HG02759 (cell line): ENCODE measurements around the gene SEMG2.

Source experiments
- ATAC-seq: cut with Tn5 transposase; IDR thresholded peaks from one replicate; pipeline ENCODE4 v1.9.1; 2021; ENCODE audit warnings: mild to moderate bottlenecking, moderate library complexity; ENCODE audit not compliant: unreplicated experiment

Gene SEMG2, protein sequence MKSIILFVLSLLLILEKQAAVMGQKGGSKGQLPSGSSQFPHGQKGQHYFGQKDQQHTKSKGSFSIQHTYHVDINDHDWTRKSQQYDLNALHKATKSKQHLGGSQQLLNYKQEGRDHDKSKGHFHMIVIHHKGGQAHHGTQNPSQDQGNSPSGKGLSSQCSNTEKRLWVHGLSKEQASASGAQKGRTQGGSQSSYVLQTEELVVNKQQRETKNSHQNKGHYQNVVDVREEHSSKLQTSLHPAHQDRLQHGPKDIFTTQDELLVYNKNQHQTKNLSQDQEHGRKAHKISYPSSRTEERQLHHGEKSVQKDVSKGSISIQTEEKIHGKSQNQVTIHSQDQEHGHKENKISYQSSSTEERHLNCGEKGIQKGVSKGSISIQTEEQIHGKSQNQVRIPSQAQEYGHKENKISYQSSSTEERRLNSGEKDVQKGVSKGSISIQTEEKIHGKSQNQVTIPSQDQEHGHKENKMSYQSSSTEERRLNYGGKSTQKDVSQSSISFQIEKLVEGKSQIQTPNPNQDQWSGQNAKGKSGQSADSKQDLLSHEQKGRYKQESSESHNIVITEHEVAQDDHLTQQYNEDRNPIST

DNA sequence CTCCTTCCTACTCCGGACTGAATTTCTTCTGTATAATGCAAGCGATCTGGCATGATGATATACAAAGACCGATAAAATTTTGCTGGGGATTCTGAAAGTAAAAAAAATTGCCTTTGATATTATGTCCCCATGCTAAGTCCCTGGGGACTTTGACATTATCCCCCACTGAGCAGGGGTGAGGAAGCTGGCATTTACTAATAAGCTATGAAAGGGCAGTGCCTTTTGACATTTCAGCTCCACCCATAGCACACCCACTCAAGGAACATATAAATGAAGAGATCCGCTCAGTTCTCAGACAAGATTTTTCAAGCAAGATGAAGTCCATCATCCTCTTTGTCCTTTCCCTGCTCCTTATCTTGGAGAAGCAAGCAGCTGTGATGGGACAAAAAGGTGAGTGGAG lies at the start of gene SEMG2:
TSS of gene SEMG2 (plus strand) at position 298 of the 400 bp plus-strand sequence. CDS start at position 315, 17 bp downstream.
- ATAC-seq: no peak

DNA sequence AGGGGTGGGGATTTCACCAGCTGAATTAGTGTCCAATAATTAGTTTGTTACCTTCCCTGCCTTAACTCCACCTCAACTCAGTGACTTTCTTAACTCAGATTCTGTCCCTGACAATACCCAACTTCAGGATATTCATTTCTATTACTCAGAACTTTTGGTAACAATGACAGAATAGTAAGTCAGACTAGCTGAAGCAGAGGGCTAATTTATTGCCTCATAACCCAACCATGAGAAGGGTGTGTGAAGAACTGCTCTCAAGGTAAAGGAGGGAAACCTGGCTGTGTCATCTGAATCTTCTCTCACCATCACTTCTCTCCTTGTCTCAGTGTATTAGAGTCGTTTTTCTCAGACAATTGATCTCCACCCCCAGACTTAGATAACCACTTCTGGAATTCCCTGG lies 47.7 kb upstream of the SEMG2 start:
- no peak for ATAC-seq

DNA sequence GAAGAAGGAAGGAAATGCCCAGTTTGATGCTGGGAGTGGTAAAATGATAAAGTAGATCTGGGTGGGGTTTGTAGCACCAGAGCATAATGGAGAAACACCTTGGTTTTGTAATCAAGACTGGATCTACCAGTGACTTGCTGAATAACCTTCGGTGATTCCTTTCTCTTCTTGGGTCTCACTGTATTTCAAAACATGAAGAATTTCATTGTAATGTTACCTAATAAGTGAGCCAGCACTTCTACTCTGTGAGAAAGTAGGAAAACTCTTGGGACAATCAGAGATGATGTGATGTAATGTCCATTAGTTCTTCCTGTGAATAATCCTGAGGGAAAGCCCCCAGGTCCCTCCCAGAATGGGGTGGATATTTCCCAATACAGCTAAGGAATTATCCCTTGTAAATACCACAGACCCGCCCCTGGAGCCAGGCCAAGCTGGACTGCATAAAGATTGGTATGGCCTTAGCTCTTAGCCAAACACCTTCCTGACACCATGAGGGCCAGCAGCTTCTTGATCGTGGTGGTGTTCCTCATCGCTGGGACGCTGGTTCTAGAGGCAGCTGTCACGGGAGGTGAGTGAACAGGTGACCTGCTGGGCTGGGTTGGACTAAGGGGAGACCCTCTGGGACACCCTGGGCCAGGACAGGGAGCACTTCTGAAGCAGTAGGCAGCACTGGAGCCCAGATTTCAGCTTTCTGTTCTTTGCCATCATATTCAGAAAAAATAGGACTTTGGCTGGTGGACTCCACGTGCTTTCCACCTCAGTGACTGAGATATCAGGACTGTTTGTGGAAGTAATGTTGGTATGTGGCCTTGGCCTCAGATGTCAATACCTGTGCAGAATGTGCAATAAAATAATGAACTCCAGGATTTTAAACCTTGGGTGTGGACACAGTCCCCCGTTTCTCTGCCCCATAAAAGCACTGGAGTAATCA lies 46.5 kb upstream of the SEMG2 start, which contains the start of gene PI3:
TSS of gene PI3 (plus strand) at position 469 of the 931 bp plus-strand sequence. CDS start at position 490, 21 bp downstream.
- ATAC-seq: no peak

DNA sequence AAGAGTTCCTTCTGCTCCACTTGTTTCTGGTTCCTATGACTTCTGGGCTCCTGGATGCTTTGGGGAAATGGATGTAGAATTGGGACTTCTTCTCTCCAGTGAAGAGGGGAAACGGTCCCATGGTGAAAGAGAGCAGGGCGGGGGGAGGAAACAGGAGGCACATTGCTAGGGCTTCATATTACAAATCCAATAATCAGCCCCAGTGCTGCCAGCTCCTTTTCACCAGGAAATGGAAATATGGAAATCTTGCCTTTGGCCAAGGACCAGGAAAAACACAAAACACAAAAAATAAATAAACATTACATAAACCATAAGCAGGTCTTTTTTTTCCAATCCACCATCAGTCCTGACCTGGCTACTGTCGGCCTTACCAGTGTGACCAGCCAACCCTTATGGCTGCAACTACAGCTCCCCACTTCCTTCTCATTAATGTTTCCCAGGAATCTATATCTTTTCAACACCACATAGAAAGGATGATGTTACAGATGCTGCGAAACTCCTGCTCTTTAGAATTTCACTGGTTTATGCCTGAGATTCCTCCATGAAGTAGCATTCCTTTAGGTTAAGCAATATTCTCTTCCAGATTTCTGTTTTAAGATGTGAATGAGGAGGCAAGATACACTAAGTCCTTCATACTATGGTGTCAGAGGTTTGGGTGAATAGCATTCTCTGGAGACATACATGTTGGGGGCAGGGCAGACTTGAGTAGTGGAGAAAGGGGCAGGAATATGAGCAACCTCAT lies 44.5 kb upstream of the SEMG2 start:
- ATAC-seq: no peak

DNA sequence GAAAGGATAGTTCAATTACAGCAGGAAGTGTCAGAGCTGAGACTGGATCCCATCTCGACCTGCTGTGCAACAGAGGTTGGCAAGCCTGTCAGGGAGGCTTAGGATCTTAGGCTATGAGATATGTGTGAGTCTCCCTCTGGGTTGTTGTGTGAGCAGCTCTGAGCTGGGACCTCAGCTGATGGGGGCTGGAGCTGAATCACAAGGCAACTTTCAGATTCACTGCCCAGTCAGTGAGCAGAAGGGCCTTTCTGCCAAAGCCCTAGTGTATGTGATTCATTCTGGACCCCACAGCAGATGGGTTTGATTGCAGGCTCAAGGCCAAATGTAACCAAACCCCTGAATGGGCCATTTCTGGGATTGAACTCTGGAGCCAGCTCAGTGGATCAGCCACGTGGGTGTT lies 42.0 kb upstream of the SEMG2 start:
- no peak for ATAC-seq

DNA sequence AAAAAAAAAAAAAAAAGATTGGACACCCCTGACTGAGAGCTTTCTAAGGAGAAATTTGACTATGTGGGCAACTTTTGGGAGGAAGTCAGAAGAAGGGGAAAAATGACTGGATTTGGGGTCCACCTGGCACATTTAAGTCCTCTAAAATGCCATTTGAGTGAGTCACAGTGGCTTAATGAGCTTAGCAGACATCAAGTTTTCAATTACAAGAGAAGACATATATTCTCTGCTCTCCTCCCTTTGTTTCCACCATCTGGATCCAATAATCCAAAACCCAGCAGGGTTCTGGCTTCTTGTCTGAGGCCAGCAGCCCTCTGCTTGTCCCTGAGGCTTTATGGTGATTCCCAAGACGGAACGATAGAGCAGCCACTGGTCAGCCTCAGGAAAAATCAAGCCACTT lies 39.5 kb upstream of the SEMG2 start:
- ATAC-seq: no peak

DNA sequence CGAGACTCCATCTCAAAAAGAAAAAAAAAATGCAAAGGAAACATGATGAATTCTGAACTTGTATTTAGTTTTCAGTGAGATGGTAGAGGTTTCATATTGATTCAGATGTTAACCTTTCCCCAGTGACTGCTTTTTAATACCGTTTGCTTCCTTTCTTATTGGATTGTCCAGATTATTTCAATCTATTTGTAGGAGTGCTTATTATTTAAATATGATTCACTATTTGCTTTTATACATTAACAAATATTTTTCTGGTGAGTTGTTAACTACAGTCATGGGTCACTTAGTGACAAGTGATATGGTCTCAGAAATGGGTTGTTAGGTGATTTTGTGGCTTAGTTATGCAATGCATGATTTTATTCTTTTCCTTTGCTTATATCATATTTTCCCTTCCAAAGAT lies 38.1 kb upstream of the SEMG2 start:
- ATAC-seq: no peak

DNA sequence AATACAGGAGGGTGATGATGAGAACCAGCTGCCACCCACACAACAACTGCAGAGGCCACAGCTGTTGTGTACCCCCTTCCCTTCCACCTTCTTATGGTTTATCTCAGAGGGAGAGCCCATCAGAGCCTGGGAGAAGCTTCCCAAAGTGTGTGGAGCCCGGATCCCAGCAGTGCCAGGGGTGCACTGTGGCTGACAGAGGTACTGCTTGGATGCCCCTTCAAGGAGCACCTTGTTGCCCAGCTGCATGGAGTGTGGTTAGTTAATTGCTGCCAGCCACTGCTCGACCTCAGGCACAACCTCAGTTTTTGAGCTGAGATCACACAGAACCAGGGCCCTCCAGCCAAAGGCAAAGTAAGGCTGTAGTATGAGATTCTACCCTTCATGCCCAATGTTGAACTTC lies 33.5 kb upstream of the SEMG2 start:
- ATAC-seq: no peak

DNA sequence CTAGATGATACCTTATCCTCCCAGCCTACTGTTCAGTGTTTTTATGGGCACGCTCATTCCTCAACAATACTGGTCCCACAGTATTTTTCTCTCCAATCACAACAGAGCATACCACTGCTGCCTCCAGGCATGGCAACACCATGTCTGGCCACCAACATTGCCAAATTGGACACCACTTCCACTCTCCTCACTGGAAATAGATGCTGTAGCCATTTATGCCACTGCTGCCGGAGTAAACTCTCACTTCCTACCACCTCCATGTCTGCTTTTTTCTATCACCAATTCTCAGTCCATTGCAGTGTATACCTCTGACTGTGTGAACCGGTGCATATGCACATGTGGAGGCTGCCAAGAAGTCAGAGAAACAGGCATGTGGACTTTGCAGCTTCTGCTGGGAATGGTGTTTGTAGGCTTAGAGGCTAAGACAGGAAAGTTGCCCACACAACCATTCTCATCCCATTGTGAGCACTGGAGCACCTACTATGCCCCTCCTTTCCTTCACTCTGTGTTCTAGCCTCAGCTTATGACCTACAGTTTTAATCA lies 32.0 kb upstream of the SEMG2 start:
- no peak for ATAC-seq

DNA sequence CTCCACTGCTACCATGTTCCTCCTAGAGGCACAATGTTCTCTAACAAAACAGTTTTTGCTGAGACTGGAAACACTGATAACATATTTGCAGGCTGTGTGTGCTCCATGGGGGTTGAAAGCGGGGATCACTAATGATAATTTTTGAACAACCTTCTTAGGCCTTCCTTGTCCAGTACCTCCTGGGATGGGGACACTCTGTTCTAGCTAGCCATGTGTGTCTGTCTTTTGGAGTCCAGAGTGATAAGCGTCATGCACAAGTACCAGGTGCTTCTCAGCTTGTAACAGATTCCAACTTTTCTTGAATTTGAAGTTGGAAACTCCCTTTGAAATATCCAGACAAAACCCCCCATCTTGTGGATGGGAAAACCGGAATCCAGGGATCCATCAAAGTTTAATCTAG lies 31.3 kb upstream of the SEMG2 start:
- no peak for ATAC-seq

DNA sequence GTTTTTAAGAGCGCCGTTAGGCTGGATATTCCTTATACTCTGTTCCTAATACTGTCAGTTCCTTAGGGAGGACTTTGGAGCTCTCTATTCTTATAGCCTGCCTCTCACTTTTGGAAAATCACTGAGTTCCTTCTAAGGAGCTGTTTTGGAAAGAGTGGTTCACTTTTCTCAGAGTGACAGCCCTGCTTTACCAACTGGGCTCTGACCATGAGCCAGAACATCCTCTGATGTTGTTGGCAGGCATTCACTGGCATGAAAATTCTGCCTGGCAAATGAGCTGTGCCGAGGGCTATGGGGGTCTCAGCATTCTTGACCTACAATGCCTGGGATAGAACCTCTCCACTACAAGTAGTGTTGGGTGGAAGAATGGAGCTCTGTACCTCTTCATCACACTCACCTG lies 29.2 kb upstream of the SEMG2 start:
- no peak for ATAC-seq

DNA sequence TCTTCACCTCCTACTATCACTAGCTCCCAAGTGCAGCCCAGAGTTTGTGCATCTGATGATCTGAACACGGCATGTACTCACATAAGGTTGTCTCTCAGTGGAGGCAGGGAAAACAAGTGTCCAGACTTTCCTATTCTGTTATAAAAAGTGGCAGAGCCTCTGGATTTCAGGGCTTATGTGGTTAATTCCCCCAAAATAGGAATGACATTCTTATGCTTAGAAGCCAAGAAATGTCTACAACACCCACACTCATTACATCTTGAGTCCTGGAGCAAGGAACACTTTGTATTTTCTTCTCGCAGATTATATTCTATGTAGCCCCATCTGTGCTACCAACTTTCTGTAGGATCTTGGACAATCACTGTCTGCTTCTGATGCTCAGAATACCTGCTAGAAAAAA lies 27.8 kb upstream of the SEMG2 start:
- ATAC-seq: no peak

DNA sequence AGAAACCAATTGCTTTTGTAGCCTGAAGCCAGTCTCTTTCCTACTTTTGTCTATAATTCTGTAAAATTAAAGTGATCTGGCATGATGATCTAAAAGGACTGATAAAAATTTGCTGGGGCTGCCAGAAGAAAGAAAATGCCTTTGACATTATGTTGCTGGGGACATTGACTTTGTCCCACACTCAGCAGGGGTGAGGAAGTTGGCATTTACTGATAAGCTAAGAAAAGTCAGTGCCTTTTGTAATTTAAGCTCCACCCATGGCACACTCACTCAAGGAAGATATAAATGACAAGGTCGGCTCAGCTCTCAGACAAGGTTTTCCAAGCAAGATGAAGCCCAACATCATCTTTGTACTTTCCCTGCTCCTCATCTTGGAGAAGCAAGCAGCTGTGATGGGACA lies 14.4 kb upstream of the SEMG2 start, which contains the start of gene SEMG1:
TSS of gene SEMG1 (plus strand) at position 309 of the 400 bp plus-strand sequence. CDS start at position 330, 21 bp downstream.
- no peak for ATAC-seq

DNA sequence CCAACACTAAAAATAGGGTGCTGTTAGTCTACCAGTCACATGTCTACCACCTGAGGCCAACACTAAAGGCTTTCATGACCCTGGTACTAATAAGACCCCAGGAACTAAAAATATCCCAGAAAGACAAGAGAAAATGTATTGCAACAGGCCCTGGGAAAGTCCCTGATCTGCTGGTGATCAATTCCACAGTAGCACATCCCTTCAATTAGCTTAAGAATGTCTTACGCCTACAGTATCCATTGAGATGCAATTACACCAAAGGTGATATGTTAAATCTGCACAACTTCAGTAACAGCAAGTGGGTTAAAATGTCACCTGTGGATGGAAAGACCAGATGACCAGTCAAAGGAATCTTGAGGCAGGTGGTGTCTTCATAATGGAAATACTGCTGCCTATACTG lies 11.2 kb upstream of the SEMG2 start:
- ATAC-seq: no peak

DNA sequence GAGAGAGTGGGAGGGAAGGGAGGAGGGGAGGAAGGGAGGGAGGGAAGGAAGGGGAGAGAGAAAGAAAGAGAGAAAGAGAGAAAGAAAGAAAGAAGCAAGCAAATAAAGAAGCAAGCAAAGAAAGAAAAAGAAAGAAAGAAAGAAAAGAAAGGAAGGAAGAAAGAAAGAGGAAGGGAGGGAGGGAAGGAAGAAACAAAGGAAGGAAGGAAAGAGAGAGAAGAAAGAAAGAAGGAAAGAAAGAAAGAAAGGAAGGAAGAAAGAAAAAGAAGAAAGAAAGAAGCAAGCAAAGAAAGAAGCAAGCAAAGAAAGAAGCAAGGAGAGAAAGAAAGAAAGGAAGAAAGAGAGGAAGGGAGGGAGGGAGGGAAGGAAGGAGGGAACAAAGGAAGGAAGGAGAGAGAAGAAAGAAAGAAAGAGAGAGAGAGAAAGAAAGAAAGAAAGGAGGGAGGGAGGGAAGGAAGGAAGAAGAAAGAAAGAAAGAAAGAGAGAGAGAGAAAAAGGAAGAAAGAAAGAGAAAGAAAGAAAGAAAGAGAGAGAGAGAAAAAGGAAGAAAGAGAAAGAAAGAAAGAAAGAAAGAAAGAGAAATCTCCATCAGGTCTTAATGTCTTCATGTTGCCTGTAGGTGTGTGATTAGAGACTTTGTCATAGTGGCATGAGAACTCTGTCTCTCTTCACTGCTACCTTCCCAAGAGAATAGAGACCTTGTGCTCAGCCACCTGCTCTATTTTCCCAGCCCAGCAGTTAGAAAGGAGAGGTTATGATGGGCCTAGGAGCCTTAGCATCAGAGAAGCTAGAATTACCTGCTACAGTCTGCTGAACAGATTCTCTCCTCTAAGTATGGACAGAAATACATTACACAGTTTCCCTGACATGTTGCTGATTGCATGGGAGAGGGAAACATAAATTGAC lies 9.4 kb upstream of the SEMG2 start:
- ATAC-seq: no peak

DNA sequence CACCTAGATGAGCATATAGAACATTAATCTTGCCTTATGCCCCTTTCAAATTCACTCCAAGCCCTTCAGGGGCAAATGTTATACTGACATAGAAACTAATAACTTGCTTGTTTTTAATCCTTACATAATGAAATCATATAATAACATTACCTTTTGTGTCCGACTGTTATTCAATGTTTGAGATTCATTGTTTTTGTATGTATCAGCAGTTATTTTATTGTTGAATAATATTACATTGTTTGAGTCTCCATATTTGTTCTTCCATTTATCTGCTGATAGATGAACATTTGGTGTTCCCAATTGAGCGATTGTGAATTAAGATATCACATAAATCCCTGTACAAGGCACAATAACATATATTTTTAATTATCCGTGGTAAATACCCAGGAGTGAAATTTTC lies 8.3 kb upstream of the SEMG2 start:
- no peak for ATAC-seq

DNA sequence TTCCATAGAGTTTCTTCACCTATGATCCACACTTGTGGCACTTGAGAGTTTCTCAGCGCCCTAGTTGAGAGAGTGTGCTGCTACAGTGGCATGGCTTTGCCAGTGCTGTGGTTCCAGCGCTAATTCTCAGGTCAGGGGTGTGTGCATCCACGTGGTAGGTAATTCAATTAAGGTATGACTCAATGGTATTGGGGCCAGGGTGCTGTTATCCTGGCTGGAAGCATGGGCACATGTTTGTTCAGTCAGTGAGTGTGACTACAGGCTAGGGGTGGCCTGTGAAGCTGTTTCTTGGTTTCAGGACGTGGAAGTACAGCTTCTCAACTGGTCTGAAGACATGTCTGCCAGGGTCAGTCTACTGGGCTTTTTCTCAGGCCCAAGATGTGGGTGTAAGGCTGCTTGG lies 3.0 kb upstream of the SEMG2 start:
- ATAC-seq: no peak

DNA sequence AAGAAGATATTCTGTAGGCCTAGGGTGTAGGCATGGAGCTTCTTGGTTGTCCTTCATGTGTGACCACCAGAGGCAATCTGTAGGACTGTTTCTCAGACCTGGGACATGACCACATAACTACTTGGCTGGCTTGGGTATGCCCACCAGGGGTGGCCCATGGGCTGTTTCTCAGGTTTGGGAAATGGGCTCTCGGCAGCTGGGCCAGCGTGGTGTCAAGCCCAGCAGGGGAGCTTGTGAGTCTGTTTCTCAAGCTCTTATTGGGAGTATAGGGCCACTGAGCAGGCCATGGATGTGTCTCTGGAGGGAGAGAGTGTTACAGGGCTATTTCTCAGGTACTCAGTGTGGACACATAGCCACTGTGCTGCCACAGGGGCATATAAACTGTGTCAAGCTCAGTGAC lies 2.5 kb upstream of the SEMG2 start:
- no peak for ATAC-seq

DNA sequence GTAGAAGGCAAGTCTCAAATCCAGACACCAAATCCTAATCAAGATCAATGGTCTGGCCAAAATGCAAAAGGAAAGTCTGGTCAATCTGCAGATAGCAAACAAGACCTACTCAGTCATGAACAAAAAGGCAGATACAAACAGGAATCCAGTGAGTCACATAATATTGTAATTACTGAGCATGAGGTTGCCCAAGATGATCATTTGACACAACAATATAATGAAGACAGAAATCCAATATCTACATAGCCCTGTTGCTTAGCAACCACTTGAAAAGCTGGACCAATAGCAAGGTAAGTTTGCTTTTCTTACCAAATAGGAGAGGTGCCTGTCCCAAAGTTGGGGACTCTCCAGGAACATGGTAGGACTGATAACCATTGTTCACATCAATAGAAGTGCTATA lies 2.0 kb downstream of the SEMG2 start:
- ATAC-seq: no peak
